ENCODE results near the gene ZCCHC4.

Gene ZCCHC4

DNA sequence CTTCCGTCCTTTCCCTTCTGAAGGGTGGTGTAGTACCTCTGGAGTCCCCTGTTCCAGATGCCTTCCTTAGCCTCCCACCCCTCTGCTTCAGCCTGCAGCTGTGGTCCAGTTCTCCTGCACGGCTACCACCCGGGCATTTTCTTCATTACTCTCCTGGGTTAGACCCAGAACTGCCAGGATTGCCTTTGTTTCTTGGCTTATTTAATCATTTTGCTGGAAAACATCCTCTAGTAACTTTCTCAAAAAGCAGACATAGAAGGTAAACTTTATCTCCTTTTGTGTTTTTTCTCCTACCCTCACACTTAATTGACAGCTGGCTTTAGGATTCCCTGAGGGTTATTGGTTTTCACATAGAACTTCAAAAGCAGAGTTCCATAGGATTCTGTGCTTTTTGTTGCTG, 84.7 kb downstream of the ZCCHC4 start:
- TF ChIP-seq, protein P1, sequence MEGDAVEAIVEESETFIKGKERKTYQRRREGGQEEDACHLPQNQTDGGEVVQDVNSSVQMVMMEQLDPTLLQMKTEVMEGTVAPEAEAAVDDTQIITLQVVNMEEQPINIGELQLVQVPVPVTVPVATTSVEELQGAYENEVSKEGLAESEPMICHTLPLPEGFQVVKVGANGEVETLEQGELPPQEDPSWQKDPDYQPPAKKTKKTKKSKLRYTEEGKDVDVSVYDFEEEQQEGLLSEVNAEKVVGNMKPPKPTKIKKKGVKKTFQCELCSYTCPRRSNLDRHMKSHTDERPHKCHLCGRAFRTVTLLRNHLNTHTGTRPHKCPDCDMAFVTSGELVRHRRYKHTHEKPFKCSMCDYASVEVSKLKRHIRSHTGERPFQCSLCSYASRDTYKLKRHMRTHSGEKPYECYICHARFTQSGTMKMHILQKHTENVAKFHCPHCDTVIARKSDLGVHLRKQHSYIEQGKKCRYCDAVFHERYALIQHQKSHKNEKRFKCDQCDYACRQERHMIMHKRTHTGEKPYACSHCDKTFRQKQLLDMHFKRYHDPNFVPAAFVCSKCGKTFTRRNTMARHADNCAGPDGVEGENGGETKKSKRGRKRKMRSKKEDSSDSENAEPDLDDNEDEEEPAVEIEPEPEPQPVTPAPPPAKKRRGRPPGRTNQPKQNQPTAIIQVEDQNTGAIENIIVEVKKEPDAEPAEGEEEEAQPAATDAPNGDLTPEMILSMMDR (conservative IDR thresholded peaks at IDR 0.05; ENCODE audit: low read depth, low read length) = no peak
- no peak for DNase-seq (ENCODE audit: low read depth)
- H3K4me3 ChIP-seq (ENCODE audit: low read length) = no peak overlapping the region

DNA sequence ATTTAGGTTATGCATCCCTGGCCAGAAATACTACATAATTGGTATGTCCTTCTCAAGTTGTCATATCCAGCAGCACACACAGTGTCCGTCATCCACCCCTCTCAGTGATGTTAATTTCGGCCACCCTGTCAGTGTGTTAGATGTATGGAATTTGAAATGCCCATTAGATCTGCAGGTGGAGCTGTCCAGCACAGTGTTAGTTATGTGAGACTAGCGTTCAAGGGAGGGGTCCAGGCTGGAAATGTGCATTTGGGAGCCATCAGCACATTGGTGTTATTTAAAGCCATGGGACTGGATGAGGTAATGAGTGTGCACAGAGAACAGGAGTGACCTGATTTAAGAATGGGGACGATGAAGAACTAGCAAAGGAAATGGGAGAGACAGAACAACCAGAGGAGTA, 86.9 kb downstream of the ZCCHC4 start:
- no peak overlapping the region for H3K4me3 ChIP-seq (ENCODE audit: low read length)
- no peak for DNase-seq (ENCODE audit: low read depth)
- TF ChIP-seq, protein P1 (conservative IDR thresholded peaks at IDR 0.05; ENCODE audit: low read depth, low read length) = no peak

DNA sequence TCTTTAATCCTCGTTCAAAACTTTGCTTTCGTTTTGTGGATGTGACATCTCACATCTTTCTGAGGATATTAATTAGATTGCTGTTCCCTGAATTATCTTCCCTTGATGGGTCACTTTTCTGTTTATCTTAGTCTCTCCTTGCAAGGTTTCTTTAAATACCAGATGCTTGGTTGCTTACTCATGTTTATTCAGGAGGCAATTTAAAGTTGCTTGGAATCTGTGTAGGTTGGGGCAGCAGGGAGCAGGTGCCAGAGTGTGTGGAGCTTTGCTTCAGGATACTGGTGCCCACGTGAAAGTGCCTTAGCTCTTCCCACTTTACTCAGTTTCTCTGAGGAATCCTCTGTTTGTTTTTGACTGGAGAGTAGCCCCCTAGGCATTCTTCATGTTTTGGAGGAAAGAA, 88.5 kb downstream of the ZCCHC4 start:
- no peak overlapping the region for H3K4me3 ChIP-seq (ENCODE audit: low read length)
- TF ChIP-seq, protein P1 (conservative IDR thresholded peaks at IDR 0.05; ENCODE audit: low read depth, low read length) = no peak
- DNase-seq (ENCODE audit: low read depth) = no peak

DNA sequence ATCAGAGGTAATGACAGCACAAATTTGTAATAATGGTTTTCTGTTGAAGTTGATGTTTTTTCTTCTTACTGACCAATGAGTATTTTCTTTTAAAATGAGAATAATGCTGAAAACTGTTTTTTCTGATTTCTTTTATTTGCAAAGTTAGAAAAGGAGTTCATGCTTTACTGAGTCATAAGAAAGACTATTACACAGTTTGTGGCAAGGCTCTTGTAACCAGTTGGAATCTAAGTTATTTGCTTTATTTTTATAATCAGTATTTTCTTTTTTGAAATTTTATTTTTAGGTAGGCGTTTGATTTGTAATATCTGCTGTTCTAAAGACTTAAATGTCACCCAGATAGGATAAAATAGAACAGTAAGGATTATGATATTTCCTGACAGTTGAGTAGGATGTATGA, 89.9 kb downstream of the ZCCHC4 start:
- DNase-seq (ENCODE audit: low read depth) = no peak
- H3K4me3 ChIP-seq (ENCODE audit: low read length) = no peak overlapping the region
- TF ChIP-seq, protein P1 (conservative IDR thresholded peaks at IDR 0.05; ENCODE audit: low read depth, low read length) = no peak

DNA sequence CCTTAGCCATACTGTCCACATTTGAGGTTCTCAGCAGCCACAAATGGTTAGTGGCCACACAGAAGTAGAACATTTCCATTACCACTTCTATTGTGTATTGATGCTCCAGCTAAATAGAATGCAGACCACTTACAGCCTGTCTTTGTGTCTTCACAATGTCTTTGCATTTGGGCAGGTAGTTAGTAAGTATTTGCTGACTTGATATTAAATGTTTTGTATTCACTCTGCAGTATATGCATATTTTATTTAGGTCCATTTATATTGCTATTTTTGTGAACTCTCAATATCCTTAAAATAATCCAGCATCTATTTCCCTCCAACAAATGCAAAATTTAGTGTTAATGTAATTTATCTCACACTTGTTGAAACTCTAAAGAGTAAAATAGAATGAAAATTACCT, 91.1 kb downstream of the ZCCHC4 start:
- DNase-seq (ENCODE audit: low read depth) = no peak
- no peak overlapping the region for H3K4me3 ChIP-seq (ENCODE audit: low read length)
- TF ChIP-seq, protein P1 (conservative IDR thresholded peaks at IDR 0.05; ENCODE audit: low read depth, low read length) = no peak

DNA sequence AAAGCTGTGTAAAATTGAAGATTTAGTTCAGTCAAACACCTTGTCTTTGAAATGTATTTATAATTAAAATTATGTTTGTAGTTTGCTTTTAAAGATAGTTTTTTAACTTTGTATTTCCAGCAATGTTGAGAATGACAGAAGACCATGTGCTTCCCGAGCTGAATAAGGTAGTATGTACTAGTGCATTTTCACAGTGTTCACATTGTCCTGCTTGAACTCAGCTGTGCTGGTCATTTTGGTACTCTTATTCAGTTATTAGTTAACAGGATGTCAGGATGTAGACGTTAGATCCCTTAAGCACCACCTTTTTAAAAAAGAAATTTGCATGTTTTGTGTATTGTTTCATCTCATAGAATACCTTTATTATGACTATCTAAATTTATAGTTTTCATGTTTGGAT, 92.9 kb downstream of the ZCCHC4 start:
- DNase-seq (ENCODE audit: low read depth) = no peak
- H3K4me3 ChIP-seq (ENCODE audit: low read length) = no peak overlapping the region
- TF ChIP-seq, protein P1 (conservative IDR thresholded peaks at IDR 0.05; ENCODE audit: low read depth, low read length) = no peak

DNA sequence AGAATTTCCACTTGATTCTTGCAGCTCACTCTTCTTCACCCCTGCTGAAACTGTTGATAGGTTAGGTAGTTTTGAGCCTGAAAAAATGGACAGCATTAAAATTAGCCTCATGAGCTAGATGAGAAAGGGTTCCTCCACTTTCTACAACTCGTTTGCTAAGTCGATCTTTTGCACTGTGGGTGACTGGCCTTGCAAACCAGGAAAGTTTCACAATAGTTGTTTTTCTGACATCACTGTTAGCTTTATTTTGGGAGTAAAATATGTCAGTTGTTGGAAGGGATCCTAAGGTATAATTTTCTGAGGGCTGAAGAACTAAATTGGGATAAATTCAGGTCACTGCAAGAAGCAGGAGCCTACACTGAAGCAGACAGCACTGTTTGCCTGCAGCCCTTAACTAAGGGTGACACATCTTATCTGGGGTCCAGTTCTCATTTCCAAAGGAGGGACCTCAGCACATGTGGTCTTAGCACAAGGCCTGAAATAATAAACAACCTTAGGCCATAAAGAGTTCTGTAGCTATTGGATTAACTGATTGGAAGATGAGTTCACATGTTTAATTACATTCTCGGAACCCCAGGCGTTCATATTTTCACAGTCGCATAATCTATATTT, 93.6 kb downstream of the ZCCHC4 start:
- H3K4me3 ChIP-seq (ENCODE audit: low read length) = no peak overlapping the region
- no peak for DNase-seq (ENCODE audit: low read depth)
- TF ChIP-seq, protein P1 (conservative IDR thresholded peaks at IDR 0.05; ENCODE audit: low read depth, low read length) = no peak

Data from retinal pigment epithelial cell (primary cell).